Sciatic nerve (tissue), 2 donors: ENCODE results near the gene UBE2I. TPM values are rescaled to one million over a fixed set of nuclear protein-coding genes. Genes with fewer than 3 reads are reported as not detected.

ENCODE experiments used
- ATAC-seq: fragments of 200-7000 bp; cut with Tn5 transposase; one replicate; pipeline ENCODE4 v1.9.1; 2020; ENCODE audit warnings: mild to moderate bottlenecking, moderate library complexity
- DNase-seq: peaks from one replicate; pipeline ENCODE4 v3.0.0-alpha.2; 2020; ENCODE audit warnings: low spot score
- intact Hi-C: fragments of 100-400 bp; cut with DNase I; formaldehyde crosslinking; loops from one replicate; pipeline ENCODE4 v1.14.2; 2022
- total RNA-seq: library from RNA; stranded (reverse); fragmentation: NEBNext Ultra II Directional; extraction: Animal tissue kit (Norgen Biotek cat#: 25700); gene quantifications from one replicate; pipeline ENCODE4 v1.2.1, GENCODE V29; 2021
- donor health status: DM: no; HTN: no; CAD: no.
- donor health status: DM: no; HTN: no; CAD: no.

The UBE2I gene
- total RNA-seq, 1 donor from 2014 or later: 95.7 TPM

DNA sequence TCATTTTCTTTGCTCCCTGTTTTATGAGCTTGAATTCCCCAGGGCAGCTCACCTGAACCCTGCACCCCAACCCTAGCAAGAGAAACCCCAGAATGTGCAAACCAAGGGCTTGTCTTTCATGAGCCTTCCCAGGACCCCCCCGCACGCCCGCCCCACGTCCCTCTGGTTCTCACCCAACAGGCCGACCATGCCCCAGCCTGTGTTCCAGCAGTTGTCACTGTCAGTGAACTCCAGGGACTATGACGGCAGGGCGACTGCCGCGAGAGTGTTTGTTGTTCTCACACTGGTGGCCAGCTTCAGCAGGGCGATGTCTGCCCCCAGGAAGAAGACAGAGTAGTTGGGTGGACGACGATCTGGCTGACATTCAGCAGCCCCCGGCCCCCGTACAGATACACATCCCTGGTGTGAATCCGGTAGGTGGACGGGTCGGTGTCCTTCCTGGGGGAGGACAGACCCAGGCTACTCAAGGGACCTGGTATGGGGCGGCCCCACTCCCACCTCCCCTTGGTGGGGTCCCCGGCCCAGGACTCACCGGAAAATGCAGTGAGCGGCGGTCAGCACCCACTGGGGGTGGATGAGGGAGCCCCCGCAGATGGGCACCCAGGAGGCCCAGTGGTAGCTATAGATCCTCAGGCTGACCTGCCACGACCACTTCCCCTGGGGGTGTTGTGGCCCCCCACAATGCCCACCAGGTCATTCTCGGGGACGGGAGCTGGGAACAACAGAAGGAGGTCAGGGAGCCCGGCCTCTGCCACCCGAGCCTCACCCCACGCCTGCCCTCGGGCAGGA is 33.5 kb upstream of the UBE2I start:
- no peak for ATAC-seq
- intact Hi-C loops: no loop called here
- DNase-seq: no peak

DNA sequence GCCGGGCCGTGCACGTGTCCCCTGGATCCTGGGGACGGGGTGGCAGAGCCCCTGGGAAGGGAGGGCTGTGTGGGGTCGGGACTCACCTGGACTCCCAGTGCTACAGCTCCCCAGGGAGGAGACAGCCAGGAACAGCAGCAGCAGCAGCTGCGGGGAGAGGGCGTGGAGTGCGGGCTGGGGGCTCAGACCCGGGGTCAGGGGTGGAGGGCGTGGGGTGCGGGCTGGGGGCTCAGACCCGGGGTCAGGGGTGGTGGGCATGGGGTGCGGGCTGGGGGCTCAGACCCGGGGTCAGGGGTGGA is 32.9 kb upstream of the UBE2I start:
- intact Hi-C loops: no loop called here
- no peak for DNase-seq

DNA sequence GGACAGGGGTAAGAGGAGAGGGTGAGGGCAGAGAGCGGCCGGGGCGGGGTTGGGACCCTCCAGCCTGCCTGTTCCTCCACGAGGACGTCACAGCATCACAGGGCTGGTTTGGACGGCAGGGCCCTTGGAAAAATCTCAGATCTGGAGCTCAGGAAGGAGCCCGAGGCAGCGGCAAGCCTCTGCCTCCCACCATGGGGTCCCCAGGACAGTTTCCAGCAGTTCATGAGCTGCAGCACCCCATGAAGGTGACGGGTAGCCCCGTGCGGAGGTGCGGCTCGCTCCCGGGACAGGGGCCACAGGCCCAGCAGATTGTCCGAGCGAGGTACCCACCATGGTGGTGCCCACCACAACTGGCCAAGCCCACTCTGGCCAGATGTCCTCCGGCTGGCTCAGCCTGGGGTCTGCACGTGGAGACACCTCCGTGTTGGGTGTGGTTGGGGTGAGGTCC is 32.3 kb upstream of the UBE2I start:
- ATAC-seq (no peak), DNase-seq (no peak)
- intact Hi-C loops: no loop called here

More for the DNA sequence above, 32.9 kb upstream of the UBE2I start:
- ATAC-seq: no peak

DNA sequence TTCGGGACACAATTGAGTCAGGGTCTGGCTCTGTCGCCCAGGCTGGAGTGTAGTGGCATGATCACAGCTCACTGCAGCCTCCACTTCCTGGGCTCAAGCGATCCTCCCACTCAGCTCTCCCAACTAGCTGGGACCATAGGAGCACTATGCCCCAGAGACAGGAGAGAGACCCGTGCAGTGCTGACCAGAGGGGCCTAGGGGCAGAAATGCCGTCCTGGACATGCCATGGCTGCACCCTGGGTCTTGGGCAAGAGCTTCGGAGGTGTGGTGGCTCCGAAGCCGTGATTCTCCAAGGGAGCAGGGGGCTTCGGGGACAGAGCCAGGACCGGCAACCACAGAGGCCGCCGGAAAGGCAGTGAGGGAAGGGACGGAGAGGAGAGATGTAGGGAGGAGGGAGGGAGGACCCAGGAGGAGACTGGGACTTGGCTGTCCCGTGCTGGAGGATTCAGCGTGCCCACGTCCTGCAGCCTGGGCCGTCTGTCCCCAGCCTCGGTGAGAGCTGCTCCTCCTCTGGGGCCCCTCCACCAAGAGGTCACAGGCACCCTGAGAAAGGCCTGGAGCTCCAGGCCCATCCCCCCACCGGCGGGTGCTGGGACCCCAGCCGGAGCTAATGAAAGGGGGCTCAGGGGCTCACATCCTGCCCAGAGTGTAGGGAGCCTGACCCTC is 31.7 kb upstream of the UBE2I start:
- DNase-seq (no peak), ATAC-seq (no peak)
- intact Hi-C loops: no loop called here

DNA sequence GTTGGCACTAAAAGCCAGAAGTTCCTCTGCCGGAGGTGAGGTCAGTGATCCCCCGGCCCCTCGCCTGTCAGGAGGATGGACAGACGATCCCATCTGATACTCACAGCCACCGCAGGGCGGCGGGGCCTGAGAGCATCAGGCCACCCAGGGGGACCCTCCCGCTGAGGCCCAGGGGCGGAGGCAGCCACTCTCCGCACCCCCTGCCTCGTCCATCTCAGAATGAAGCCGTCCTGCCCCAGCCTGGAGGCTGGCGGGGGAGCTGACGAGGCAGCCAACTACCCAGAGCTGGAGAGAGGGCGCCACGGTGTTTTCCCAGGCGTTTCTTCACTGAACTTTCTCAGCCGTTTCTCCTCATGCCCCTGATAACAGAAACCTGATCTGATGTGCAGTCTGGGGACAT is 31.0 kb upstream of the UBE2I start:
- DNase-seq: no peak
- intact Hi-C loops: no loop called here
- ATAC-seq: no peak

DNA sequence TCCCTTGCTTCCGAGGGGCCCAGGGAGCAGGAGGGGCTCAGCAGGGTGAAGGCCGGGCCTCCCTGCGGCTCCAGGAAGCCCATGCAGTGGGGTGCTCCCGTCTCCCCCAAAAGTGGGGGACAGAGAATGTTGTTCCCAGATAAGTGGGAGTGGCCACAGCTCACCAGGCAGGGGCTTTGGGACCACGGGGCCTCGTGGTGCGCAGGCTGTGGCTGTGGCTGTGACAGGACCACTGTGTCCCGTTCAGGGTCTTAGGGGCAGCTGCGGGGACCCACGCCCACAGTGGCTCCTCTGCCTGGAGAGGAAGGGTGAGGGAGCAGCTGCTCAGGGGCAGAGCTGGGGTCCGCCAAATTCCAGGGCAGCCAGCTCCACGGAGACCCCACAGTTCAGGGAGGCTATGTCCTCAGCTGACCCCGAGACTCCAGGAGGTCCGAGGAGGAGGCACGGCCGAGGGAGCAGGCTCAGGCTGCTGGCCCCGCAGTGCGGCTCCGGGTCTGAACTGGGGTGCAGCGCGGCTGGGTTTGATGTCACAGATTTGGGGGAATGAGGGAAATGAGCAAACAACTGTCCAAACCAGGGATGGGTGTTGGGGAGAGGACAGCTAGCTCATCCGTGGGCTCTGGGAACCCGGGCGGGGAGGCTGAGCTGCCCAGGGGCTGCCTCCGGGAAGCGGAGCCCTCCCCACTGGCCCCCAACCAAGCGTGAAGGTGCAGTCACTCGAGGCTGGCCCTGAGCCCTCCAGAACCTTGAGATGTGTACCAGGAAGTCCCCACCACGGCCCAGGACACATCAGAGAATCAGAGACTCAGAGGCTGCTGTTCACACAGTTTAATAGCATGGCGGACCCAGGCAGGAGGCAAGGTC is 30.1 kb upstream of the UBE2I start:
- intact Hi-C loops: no loop called here
- no peak for ATAC-seq

DNA sequence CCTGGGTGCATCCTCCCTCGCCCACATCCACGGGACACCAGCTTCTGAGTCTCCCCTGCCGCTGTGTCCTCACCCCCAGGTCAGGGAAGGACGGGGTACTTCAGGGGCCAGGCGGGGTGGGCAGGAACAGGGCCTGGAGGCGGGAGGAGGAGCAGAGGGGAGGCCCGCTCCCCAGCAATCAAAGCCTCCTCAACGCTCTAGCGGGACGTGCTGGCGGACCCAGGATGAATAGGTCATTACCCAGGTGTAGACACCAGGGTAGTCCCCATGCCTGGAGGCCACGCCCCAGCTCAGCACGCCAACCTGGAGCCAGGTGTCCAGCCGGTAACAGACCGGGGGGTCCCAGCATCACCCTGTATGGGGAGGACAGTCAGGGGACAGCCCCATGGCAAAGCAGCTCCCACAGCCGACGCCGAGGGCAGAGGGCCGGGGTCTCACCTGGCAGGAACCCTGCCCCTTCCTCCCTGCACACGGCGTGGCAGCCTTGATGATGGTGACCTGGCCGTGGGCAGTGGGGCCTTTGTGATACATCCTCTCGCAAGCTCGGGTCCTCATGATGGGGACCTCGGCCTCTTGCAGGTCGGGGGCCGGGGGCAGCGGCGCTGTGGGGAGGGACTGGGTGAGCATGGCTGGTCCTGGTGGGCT is 29.4 kb upstream of the UBE2I start:
- ATAC-seq (no peak), DNase-seq (no peak)
- intact Hi-C loops: no loop called here

More for the DNA sequence above, 30.1 kb upstream of the UBE2I start:
- DNase-seq: no peak

DNA sequence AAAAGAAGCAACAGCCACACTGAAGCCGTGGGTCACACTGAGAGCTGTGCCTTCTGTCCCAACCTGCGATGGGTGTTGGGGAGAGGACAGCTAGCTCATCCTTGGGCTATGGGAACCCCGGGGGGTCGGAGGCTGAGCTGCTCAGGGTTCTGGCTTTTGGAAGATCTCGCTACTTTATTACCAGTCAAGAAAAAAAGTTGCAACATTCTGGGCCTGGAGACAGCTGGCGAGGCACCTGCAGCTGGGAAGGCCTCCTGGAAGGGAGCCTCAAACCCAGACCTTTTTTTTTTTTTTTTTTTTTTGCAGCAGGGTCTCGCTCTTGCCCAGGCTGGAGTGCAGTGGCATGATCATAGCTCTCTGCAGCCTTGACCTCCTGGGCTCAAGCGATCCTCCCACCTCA is 28.7 kb upstream of the UBE2I start:
- DNase-seq: no peak
- ATAC-seq: peak; percentile 60
- intact Hi-C loops: no loop called here

DNA sequence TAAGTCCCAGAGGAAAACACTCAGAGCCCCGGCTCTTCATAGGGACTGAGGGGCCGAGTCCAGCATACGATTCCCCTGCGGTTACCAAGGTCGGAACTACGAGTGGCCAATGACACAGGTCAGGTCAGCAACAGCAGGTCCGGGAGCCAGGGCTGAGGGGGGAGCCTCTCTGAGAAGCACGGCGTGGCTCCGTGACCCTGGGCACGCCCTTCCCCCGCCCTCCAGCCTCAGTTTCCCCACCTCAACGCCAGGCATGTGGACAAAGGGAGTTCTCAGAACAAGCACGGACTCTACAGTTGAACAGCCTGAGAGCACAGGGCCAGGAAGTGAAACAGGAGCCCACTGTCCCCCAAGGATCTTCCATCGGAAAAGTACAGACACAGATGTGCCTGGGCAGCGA is 27.9 kb upstream of the UBE2I start:
- intact Hi-C loops: no loop called here
- no peak for DNase-seq
- no peak for ATAC-seq

DNA sequence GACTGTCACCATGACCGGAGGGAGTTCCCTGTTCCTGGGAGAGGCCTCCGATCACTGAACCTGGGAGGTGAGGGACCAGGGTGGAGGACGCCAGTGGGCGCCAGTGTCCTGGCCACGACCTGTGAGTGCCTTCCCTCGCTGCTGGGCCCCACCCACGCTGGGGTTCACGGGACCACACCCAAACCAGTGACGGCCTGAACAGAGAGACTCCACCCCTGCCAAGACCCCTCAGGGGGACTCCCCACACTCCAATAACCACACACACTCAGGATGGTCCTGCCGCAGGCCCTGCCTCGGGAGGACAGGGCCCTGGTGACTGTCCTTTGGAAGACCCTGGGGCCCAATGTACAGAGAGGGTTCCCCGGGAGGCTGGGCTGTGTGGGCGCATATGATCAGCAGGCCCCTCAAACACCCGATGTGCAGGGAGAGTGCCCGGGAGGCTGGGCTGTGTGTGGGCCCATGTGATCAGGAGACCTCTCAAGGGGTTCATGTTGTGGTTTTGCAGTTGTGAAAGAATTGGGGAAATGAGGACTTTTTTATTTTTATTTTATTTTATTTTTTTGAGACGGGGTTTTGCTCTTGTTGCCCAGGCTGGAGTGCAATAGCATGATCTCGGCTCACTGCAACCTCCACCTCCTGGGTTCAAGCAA is 27.0 kb upstream of the UBE2I start:
- DNase-seq (no peak), ATAC-seq (peak; percentile 56)
- intact Hi-C loops: no loop called here

DNA sequence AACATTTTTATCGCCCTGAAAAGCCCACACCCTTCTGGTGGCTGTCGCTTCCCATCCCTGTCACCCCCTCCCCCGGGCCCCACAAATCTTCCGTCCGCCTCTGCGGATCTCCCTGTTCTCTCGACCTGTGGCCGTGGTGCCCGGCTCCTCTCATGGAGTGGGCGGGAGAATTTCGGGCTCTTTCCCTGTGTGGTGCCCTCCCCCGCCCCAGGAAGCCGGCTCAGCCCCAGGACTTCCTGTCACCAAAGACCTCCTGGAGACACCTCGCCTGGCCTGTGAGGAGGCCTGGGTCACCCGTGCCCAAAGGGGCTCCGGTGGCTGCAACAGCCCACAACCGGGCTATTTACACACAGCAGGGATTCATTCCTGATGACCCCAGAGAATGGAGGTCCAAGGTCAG is 26.1 kb upstream of the UBE2I start:
- ATAC-seq: no peak
- DNase-seq: no peak
- intact Hi-C loops: no loop called here

DNA sequence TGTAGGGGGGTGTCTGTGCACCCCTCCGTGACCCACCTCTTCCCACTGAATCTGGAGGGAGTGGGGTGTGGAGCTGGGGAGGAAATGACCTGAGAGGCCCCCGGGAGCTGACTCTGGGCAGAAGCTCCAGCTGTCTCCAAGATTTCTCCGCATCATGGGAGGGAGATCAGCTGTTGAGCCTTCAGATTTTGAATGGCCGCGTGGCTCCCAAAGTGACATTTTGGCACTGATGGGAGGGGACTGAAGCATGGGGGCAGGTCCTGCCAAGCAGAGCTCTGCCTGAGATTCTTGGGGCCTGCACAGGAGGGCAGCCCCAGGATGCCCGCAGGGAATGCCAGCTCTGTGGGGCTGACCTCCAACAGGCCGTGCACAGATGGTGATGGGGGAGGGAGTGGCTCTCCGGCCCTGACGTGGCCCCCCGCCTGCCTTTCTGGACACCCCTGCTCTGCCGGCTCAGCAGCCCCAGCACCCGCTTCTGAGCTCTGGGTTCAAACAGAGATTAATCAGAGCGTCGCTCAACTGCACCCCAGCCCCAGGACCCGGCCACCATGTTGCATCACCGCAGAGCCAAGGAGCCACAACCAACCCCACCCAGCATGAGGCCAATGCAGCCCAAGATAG is 25.3 kb upstream of the UBE2I start:
- no peak for ATAC-seq
- DNase-seq: no peak
- intact Hi-C loops: no loop called here

DNA sequence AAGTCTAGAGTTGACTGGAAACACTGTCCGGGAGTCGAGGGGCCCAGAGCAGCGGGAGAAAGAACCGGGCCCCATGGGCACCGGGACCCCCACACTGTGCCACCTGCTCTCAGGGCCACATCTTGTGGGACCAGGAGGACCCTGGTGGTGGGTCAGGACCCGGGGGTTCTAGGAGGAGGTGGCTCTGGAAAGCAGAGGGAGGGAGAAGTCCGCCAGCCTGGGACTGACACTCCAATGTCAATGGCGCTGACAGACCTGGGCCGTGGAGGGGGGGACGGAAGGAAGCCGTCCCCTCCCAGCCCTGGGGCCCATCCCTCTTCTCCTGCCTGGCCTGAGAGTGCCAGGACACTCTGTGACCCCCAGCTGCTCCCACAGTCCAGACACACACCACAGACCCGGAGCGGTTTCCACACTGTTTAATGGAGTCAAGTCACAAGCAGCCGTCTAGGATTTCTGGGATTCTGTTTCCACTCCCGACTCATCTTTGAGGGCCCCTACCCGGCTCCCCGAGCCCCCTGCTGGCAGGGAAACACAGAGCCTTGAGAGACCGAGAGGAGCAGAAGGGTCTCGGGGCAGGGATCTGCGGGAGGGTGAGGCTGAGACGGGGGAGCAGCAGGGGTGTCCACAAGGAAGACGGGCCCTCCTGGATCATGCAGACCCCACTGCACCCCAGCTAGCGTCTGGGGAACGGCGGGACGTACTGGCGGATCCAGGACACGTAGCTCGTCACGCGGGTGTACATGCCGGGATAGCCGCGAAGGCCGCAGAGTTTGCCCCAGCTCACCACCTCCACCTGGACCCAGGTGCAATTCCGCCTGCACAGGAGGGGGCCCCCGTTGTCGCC is 23.5 kb upstream of the UBE2I start:
- ATAC-seq (no peak), DNase-seq (no peak)
- intact Hi-C loops: no loop called here

DNA sequence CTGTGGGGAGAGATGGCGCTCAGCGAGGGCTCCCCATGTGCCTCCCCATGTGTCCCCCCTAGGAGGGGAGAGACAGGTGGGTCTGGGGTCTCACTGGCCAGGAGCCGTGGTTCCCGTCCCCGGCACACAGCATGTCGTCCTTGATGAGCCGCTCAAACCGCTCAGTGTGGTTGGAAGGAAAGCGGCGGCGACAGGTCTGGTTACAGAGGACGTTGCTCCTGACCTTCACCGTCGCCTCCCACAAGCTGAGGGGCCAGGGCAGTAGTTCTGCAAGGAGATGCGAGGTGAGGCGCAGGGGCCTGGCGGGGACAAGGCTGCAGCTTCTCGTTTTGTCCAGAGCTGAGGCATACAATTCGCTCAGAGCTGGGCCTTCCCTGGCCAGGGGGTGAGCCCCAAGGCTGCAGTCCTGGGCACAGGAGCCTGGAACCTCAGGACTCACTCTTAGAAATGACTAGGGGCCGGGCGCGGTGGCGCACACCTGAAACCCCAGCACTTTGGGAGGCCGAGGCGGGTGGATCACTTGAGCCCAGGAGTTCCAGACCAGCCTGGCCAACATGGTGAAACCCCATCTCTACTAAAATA is 22.8 kb upstream of the UBE2I start:
- intact Hi-C loops: no loop called here
- no peak for DNase-seq
- ATAC-seq: no peak

DNA sequence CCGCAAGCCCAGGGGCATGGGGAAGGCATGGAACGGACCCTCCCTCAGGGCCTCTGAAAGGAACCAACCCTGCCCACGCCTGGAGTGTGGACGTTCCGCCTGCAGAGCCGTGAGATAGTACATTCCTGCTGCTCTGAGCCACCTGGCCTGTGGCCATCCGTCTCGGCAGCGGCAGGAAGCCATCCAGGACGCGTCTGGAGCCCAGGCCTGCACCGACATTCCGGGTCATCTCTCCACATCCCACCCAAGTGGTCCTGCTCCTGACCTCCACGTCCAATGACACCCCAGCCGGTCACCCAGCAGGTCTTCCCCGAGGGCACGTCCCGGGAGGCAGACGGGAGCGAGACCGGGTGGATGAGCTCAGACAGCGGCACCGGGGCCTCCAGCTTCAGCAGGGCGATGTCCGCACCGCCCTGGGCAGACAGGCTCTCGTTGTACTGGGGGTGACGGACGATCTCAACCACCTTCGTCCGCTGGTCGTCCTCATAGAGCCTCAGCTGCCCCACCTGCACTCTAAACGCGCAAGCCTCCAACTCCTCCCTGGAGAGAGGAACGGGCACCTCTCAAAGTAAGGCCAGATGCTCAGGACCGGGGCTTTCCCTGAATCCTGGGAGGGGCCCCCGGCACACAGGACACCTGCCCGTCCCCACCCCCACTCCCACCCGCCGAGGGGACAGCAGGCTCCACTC is 21.3 kb upstream of the UBE2I start:
- intact Hi-C loops: no loop called here
- DNase-seq (no peak), ATAC-seq (peak; percentile 8)

DNA sequence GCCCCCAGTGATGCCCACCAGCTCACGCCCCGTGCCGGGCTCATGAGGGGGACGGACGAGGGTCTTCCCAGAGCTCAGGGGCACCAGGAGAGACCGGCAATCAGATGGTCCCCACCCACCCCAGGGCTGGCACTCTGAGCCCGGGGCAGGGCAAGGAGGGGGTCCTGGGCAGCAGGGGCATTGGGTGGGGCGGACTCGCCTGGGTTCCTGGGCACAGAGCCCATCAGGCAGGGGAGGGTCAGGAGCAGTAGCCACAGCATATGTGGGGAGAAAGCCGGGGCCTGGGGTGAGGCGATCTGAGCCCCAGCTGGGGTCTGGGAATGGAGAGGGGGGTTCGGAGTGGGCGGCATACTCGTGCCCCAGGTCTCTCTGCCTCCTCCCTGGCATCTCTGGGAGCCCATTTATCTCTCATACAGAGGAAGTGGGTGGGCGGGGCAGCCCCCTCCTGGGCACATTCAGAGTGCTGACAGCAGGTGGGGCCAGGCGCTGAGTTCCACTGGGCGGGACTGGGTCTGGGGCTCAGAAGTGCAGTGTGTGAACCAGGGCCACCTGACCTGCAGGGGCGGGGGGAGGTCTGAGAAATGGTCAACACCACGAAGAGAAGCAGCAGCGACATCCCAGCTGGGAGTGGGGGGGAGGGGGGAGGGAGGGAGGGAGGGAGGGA is 20.5 kb upstream of the UBE2I start:
- ATAC-seq (no peak), DNase-seq (no peak)

More for the DNA sequence above, 20.5 kb upstream of the UBE2I start:
- intact Hi-C loops: no loop called here
